HG02763 (cell line): ENCODE data around the gene RNF125.
"Not testable (repeated sequence)": the region's sequence is repeated elsewhere in the genome, so short reads cannot be mapped to it uniquely, and the experiment has no call there.

Experiments
- ATAC-seq: cut with Tn5 transposase; IDR thresholded peaks from one replicate; pipeline ENCODE4 v1.9.1; 2021; ENCODE audit warnings: mild to moderate bottlenecking, moderate library complexity; ENCODE audit not compliant: unreplicated experiment

The RNF125 gene

GRCh38 chr18:32018331-32019250 lies at the start of gene RNF125:
Gene RNF125, plus strand, starts transcription at chr18:32018825. Its CDS starts 39 bp downstream, at chr18:32018864.
- ATAC-seq, result peak; percentile 88

GRCh38 chr18:31970617-31971016 lies 48.0 kb upstream of the RNF125 start:
- ATAC-seq, result no peak

DNA sequence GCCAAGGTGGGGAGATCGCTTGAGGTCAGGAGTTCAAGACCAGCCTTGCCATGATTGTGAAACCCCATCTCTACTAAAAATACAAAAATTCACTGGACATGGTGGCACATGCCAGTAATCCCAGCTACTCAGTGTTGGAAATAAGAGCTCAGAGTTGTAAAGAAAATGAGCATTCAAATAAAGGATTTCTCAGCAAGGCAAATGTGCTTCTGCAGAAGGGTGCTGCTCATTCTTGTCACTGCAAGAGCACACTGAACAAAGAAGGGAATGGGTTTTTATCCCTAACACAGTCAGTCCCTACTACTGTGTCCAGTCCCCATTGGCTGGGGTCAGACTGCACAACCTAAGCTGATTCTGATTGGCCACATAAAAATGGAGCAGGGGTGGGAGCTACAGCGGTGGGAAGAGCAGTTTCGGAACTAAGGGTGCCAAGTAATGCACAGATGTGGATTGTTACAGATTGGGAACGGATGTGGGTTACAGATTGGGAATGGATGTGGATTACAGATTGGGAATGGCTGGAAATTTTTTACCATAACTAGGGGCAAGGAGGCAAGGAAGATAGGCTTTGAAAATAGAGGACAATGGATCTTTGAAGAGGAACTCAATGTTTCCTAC lies 44.6 kb upstream of the RNF125 start:
- no peak for ATAC-seq

GRCh38 chr18:31976242-31976641 lies 42.4 kb upstream of the RNF125 start:
- ATAC-seq, result no peak

DNA sequence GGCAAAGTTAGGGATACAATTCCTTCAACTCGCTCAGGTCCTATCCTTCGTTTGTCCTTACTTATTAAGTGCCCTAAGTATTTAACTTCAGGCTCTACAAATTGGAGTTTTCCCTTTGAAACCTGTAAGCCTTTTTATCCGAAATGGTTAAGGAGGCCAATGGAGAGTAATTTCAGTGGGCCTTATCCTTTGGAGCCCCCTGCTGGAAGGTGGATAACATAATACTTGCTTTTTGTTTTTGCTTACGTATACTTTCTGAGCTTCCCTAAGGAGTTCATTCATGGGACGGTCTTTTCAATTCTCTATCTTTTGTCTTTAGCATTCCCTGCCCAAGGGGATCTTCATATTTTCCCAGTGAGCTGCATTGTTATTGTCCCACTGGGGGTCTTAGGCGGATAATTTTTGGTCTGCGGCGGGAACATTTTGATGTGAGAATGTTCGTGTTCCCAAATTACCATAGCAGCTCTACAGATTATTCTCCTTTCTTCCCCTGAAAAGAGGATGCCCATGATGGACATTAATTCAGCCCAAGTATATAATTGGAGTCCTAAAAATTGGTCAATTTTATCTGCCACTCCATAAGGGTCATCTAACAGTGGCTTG lies 41.3 kb upstream of the RNF125 start:
- no peak for ATAC-seq

- ATAC-seq, result no peak
Measured at GRCh38 chr18:31978616-31979015, 40.0 kb upstream of the RNF125 start.

- ATAC-seq, result no peak
Measured at GRCh38 chr18:31979714-31980113, 38.9 kb upstream of the RNF125 start.

DNA sequence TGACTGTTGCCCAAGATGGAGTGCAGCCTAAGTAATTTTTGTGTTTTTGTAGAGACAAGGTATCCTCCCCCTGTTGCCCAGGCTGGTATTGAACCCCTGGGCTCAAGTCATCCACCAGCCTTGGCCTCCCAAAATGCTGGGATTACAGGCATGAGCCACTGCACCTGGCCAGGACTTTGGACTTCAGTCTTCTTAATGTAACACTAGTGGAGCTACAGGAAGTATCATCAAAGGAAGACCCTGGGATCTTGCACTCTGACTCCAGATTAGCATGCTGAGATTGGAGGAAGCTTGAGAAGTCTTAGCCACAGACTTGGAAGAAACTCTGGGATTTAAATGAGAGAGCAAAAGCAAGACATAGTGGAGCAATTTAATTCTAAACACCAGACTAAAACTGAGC lies 37.8 kb upstream of the RNF125 start:
- ATAC-seq, result no peak

DNA sequence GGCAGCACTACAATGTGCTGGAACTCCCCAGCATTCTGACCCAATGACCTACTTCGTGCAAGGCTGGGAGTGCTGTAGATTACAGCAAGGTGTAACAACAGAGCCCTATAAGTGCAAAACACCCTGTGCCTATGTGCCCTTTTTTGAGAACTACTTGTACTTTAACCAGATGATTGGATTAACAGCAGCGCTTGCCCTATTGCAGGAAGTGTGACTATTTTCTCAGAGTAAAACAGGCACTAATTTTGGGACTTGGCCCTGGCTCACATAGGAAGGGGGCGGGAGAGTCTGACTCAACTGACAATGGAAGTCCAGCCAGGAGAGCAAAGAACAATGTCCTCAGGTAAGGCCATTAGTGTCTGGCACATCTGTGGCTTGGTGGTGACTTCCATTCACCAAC lies 35.6 kb upstream of the RNF125 start:
- ATAC-seq, result no peak

DNA sequence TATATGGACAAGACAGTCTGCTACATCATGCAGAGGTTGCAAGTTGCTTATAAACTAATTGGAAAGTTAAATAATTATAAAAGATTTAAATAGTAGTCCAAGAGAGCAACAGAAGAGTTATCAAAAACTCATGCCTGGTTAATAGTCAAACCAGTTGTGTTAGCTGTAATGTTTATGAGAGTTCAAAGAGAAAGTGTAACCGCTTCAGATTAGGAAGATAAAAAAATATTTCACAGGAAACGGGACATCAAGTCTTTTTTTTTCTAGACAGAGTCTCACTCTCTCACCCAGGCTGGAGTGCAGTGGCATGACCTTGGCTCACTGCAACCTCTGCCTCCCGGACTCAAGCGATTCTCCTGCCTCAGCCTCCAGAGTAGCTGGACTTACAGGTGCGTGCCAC lies 34.6 kb upstream of the RNF125 start:
- no peak for ATAC-seq

DNA sequence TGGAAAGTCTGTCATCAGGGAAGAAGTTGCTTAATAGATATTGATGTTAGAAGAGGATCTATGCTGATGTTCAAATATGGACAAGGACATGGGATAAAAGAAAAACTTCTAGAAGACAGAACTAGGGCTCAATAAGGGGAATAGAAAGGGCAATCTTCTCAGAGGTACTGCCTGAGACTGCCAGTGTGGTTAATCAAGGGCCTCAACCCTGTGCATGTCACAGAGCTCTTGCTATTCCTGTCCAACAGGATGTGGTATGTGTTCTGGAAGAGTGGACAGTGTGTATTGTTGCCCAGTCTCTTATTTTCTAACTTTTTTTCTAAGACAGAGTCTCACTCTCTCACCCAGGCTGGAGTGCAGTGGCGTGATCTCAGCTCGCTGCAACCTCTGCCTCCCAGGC lies 27.8 kb upstream of the RNF125 start:
- ATAC-seq, result peak; percentile 99

- ATAC-seq, result no peak
Measured at GRCh38 chr18:31996007-31996406, 22.6 kb upstream of the RNF125 start.

DNA sequence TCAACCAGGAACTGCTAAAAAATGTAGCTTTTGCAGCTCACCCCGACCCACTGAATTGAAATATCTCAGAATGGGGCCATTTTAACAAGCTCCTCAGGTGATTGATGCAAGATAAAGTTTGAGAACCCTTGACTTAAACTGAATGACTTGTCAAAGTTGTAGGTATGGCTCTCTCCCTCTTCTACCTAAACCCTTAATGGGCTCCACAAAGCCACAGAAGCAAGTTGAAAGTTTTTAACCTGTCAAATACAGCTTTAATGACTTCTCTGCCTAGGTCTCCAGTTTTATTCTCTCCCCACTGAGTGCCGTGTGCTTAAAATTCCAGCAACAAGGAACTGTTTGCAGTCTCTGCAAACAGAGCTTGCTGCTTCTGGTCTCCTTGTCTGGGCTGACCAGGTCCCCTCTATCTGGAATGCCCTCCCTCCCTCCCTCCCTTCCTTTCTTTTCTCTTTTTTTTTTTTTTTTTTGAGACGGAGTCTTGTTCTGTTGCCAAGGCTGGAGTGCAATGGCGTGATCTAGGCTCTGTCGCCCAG lies 19.7 kb upstream of the RNF125 start:
- no peak for ATAC-seq

DNA sequence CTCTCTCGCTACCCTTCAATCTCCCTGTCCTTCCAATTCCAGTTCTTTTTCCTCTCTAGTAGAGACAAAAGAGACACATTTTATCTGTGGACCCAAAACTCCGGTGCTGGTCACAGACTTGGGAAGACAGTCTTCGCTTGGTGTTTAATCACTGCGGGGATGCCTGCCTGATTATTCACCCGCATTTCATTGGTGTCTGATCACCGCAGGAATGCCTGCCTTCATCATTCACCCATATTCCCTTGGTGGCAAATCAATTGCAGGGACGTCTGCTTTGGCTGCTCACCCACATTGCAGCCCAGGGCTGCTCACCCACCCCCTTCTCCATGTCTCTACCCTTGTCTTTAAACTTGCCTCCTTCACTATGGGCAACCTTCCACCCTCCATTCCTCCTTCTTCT lies 17.5 kb upstream of the RNF125 start:
- ATAC-seq, result not testable (repeated sequence)

- ATAC-seq, result not testable (repeated sequence)
Measured at GRCh38 chr18:32003822-32004221, 14.8 kb upstream of the RNF125 start.

DNA sequence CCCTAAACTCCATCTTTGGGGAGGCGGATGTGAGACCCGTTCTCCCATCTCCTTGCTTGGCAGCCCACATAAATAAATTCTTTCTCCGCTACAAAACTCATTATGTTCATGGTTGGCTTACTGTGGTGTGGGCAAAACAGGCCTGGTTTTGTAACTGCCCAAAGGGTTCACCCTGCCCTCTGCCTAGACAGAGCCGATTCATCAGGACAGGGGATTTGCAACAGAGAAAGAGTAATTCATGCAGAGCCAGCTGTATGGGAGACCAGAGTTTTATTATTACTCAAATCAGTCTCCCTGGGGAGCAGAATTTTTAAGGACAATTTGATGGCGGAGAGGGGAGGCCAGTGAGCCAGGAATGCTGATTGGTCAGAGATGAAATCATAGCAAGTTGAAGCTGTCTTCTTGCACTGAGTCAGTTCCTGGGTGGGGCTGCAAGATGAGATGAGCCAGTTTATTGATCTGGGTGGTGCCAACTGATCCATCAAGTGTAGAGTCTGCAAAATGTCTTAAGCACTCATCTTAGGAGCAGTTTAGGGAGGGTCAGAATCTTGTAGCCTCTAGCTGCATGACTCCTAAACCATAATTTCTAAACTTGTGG lies 8.4 kb upstream of the RNF125 start:
- no peak for ATAC-seq

DNA sequence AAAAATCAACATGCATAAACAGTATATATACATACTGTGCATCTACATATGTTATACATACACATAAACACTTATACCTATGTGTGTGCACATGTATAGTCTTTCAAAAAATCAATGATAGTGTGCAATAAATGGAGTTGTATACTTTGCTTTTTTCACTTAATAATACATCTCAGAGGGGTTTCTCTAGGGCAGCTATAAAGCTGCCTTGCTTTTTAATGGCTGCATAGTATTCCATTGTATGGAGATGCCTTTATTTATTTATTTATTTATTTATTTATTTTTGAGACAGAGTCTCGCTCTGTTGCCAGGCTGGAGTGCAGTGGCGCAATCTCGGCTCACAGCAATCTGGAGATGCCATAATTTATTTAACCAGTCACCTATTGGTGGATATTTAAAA lies 7.4 kb upstream of the RNF125 start:
- no peak for ATAC-seq

- no peak for ATAC-seq
Measured at GRCh38 chr18:32019251-32019948, 775 bp downstream of the RNF125 start.

GRCh38 chr18:32019949-32020625 lies 1.5 kb downstream of the RNF125 start:
- not testable (repeated sequence) for ATAC-seq
